GM23338 (cell line): ENCODE measurements around the gene HS6ST2.

Source experiments
- CREB1 ChIP-seq: fragments of 250-450 bp; sonication (Bioruptor Pico); IDR thresholded peaks from 2 replicates; pipeline ENCODE4 v1.5.0; 2020; ENCODE audit warnings: low read depth, mild to moderate bottlenecking, moderate library complexity
- CTCF ChIP-seq, 2 experiments: fragments of 200-600 bp in 1 of 2; sonication (generic) in 1 of 2; conservative IDR thresholded peaks; 2 replicates each; pipeline versions ENCODE4 v1.5.1 to v1.6.1; 2016 to 2017; ENCODE audit warnings: antibody characterized with exemption in 2 of 2, low read depth in 2 of 2, mild to moderate bottlenecking in 2 of 2, moderate library complexity in 1 of 2
- EZH2 ChIP-seq: fragments of 200-600 bp; sonication (generic); IDR thresholded peaks from one replicate; pipeline ENCODE4 v1.8.0; 2017; ENCODE audit warnings: antibody characterized with exemption, mild to moderate bottlenecking, low read depth; ENCODE audit not compliant: unreplicated experiment
- EZH2phosphoT487 ChIP-seq: fragments of 200-600 bp; sonication (generic); IDR thresholded peaks from one replicate; pipeline ENCODE4 v1.8.1; 2018; ENCODE audit warnings: antibody characterized with exemption; ENCODE audit not compliant: unreplicated experiment
- JUNB ChIP-seq: IDR thresholded peaks from one replicate; pipeline ENCODE4 v1.6.1; 2016; ENCODE audit warnings: antibody characterized with exemption; ENCODE audit not compliant: unreplicated experiment
- NANOG ChIP-seq: IDR thresholded peaks from 2 replicates; pipeline ENCODE4 v1.6.1; 2016; ENCODE audit warnings: antibody characterized with exemption, borderline replicate concordance
- POLR2AphosphoS5 ChIP-seq: IDR thresholded peaks from 2 replicates; pipeline ENCODE4 v1.6.1; 2016; ENCODE audit warnings: antibody characterized with exemption, low read depth
- REST ChIP-seq: IDR thresholded peaks from one replicate; pipeline ENCODE4 v1.6.1; 2018; ENCODE audit warnings: antibody characterized with exemption; ENCODE audit not compliant: unreplicated experiment
- STAT1 ChIP-seq: IDR thresholded peaks from one replicate; pipeline ENCODE4 v1.6.1; 2016; ENCODE audit warnings: antibody characterized with exemption; ENCODE audit not compliant: unreplicated experiment
- TF ChIP-seq, protein P1 (sequence below): IDR thresholded peaks from 2 replicates; pipeline ENCODE4 v1.6.1; 2016; ENCODE audit warnings: antibody characterized with exemption

DNA sequence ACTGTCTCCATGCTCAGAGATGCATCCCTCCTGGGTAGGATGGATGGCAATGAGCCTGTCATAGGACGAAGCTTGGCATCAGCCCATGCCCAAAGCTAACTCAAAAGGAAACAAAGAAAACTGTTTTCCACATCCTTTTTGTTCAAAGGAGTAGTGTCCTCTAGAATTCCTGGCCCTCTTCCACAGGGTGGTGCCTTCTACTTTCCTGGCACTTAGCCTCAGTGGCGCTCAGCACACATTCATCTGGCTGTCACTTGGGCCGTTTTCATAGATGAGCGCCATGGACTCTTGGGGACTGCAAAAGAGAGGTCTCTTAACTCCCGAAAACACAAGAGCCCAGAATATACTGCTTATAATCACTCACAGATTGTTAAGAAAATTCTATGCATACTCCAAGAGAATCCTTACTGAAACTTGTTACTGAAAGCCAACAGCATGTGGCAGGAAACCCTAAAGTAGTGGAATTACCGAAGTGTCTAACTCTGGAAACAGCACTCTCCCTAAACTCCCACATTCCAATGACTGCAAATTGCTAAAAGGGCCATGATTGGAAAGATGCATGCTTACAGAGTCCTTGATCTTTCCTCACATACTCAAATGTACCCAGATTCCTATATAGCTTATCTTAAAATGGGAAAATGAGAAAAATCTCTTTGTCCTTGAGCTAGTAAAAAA, 110.0 kb downstream of the HS6ST2 start:
- TF ChIP-seq, protein P1, sequence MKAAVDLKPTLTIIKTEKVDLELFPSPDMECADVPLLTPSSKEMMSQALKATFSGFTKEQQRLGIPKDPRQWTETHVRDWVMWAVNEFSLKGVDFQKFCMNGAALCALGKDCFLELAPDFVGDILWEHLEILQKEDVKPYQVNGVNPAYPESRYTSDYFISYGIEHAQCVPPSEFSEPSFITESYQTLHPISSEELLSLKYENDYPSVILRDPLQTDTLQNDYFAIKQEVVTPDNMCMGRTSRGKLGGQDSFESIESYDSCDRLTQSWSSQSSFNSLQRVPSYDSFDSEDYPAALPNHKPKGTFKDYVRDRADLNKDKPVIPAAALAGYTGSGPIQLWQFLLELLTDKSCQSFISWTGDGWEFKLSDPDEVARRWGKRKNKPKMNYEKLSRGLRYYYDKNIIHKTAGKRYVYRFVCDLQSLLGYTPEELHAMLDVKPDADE: no peak
- no peak for TF ChIP-seq CTCF (conservative IDR thresholded peaks at IDR 0.05; ENCODE audit: low read depth in 2 of 2)
- TF ChIP-seq REST: no peak
- no peak for TF ChIP-seq EZH2
- no peak for TF ChIP-seq POLR2AphosphoS5
- TF ChIP-seq EZH2phosphoT487: no peak
- no peak for TF ChIP-seq CREB1
- no peak for TF ChIP-seq STAT1
- TF ChIP-seq NANOG: no peak
- TF ChIP-seq JUNB: no peak
